Activated T-helper 1 cell treated with anti-CD3 and anti-CD28 coated beads, Interleukin-12 subunit alpha, Interleukin-12 subunit beta, Interleukin-2, Interleukin-4 antibody, amounts not matched to agents 30 ng/mL and 10 ng/mL and 1 ng/mL, durations not matched to agents 14 hours and 24 hours and 36 hours (primary cell): ENCODE measurements around the gene TEDC1. TPM values are rescaled to one million over a fixed set of nuclear protein-coding genes. Genes with fewer than 3 reads are reported as not detected.

Source experiments
- DNase-seq: peaks from one replicate; pipeline ENCODE4 v3.0.0; 2021; ENCODE audit warnings: low spot score
- H3K27ac Mint-ChIP-seq: one replicate; pipeline ENCODE4 v1.8.0; 2021; ENCODE audit warnings: mild to moderate bottlenecking, mixed read lengths
- H3K27me3 Mint-ChIP-seq: one replicate; pipeline ENCODE4 v1.8.0; 2022; ENCODE audit warnings: mild to moderate bottlenecking, moderate library complexity, mixed read lengths; ENCODE audit not compliant: insufficient read depth
- H3K36me3 Mint-ChIP-seq: one replicate; pipeline ENCODE4 v1.8.0; 2021; ENCODE audit warnings: low read depth, mixed read lengths
- H3K4me1 Mint-ChIP-seq: one replicate; pipeline ENCODE4 v1.8.0; 2021; ENCODE audit warnings: low read depth, mixed read lengths
- H3K4me3 Mint-ChIP-seq: one replicate; pipeline ENCODE4 v1.8.0; 2021; ENCODE audit warnings: mild to moderate bottlenecking, moderate library complexity, mixed read lengths
- H3K9me3 Mint-ChIP-seq: one replicate; pipeline ENCODE4 v1.8.0; 2021; ENCODE audit warnings: mixed read lengths
- intact Hi-C: fragments of 100-400 bp; cut with micrococcal nuclease; formaldehyde crosslinking; loops from one replicate; pipeline ENCODE4 v1.15.1; 2024
- total RNA-seq: library from RNA; stranded (reverse); gene quantifications from 2 replicates; pipeline ENCODE4 v1.2.3, GENCODE V29; 2022

The TEDC1 gene
- total RNA-seq, 1 donor from 2014 or later, result 46.1 TPM

- Mint-ChIP-seq H3K27me3 (peaks cover 9% of the 10 kb centered on the region), H3K36me3 (no peaks in the 10 kb centered on the region), H3K4me3 (no peak overlapping the region), H3K27ac (peak overlapping the region; percentile 9), H3K4me1 (peaks cover 2% of the 10 kb centered on the region), H3K9me3 (no peaks in the 10 kb centered on the region)
- no peak for DNase-seq
- intact Hi-C loops, result no loop called here
Observed at GRCh38 chr14:105502446-105503295, 11.6 kb downstream of the TEDC1 start.

DNA sequence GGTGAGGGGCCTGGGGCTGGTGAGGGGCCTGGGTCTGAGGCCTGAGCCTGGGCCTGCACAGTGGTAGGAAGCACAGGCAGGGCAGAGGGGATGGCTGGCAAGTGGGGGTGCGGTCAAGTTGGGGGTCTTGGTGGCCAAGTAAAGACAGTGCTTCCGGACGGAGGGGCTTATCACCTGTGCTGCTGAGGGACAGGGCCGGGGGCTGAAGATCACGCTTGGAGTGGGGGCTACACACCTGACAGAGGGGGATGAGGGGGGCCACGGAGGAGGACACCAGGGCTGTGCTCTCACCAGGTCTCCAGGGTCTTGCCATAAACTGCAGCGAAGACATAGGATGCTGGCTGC lies 12.2 kb downstream of the TEDC1 start:
- H3K4me1 Mint-ChIP-seq, result peaks cover 7% of the 10 kb centered on the region
- H3K27ac Mint-ChIP-seq, result no peak overlapping the region
- H3K9me3 Mint-ChIP-seq, result no peaks in the 10 kb centered on the region
- no peak overlapping the region for H3K4me3 Mint-ChIP-seq
- H3K27me3 Mint-ChIP-seq, result peaks cover 14% of the 10 kb centered on the region
- no peak for DNase-seq
- H3K36me3 Mint-ChIP-seq, result no peaks in the 10 kb centered on the region
- intact Hi-C loops, result no loop called here

DNA sequence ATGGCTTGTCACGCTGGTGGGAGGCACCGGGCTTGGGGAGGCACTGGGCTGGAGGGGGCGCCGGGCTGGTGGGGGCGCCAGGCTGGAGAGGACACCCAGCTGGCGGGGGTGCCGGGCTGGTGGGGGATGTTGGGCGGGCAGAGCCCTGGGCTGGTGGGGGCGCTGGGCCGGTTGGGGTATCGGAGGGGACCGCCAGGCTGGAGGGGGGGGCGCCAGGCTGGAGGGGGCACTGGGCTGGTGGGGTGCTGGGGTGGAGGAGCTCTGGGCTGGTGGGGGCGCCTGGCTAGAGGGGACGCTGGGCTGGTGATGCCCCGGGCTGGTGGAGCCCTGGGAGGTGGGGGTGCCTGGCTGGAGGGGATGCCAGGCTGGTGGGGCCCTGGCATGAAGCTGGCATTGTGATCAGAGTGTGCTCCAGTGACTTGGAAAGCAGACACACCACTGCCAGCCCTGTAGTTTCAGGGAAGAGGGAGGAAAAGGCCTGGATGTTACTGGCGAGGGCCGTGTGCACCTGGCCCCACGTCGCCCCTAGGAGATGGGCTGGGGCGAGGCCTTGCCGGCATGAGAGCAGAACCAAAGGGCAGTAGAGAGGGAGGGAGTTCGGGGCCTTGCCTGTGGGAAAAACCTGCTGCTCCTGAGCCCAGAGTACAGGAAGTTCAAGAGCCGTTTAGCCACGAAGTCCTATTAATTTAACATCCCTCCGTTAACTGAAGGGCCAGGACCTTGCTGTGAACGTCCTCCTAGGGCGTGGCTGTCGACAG lies 13.1 kb downstream of the TEDC1 start:
- H3K36me3 Mint-ChIP-seq, result no peaks in the 10 kb centered on the region
- no peak overlapping the region for H3K4me3 Mint-ChIP-seq
- intact Hi-C loops, result no loop called here
- peaks cover 17% of the 10 kb centered on the region for H3K27me3 Mint-ChIP-seq
- no peaks in the 10 kb centered on the region for H3K9me3 Mint-ChIP-seq
- no peak overlapping the region for H3K27ac Mint-ChIP-seq
- DNase-seq, result no peak
- peaks cover 7% of the 10 kb centered on the region for H3K4me1 Mint-ChIP-seq

DNA sequence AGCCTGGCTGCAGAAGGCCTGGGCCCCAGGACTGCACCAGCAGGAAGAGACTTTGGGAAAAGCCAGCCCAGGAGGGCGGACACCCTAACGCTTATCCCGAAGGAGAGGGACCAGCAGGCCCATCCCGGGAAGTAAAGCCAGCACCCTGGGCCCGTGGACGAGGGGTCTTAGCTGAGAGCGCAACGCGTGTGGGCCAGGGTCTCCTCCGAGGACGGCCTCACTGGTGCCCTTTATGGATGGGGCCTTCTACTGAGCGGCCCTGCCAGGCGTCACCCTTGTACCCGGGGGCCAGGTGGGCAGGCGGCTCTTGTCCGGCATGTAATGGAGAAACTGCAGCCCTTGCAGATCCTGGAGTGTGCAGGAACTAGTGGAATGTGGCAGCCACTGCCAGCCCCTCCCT lies 14.1 kb downstream of the TEDC1 start:
- no peak overlapping the region for H3K4me3 Mint-ChIP-seq
- H3K36me3 Mint-ChIP-seq, result no peaks in the 10 kb centered on the region
- no peaks in the 10 kb centered on the region for H3K9me3 Mint-ChIP-seq
- H3K27me3 Mint-ChIP-seq, result peaks cover 19% of the 10 kb centered on the region
- no peak for DNase-seq
- no peak overlapping the region for H3K27ac Mint-ChIP-seq
- intact Hi-C loops, result no loop called here
- H3K4me1 Mint-ChIP-seq, result peaks cover 7% of the 10 kb centered on the region

GRCh38 chr14:105507247-105507646 lies 16.2 kb downstream of the TEDC1 start:
- no peak for DNase-seq
- Mint-ChIP-seq H3K4me1 (peaks cover 7% of the 10 kb centered on the region), H3K27me3 (peaks cover 19% of the 10 kb centered on the region), H3K27ac (no peak overlapping the region), H3K9me3 (no peaks in the 10 kb centered on the region), H3K4me3 (no peak overlapping the region), H3K36me3 (no peaks in the 10 kb centered on the region)
- intact Hi-C loops, result no loop called here

DNA sequence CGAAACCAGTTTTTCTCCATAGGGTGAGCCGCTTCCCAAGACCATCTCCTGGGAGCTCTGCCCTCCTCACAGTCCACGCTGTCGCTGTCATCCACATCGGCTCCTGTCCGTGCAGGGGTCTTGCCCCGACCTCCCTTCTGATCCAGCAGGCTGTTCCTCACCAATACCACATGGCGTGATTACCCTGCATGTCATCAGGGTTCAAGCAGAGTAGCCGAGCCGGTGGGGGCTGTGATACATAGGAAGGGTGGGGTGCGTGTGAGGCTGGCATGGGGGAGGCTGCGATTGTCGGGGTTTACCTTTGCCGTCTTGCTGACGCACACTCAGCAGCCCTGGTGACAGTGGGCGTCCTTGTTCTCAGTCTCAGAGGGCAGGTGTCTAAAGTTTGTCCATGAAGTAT lies 17.0 kb downstream of the TEDC1 start:
- H3K4me3 Mint-ChIP-seq, result no peak overlapping the region
- no peak overlapping the region for H3K27ac Mint-ChIP-seq
- H3K4me1 Mint-ChIP-seq, result peaks cover 7% of the 10 kb centered on the region
- no peaks in the 10 kb centered on the region for H3K9me3 Mint-ChIP-seq
- peaks cover 21% of the 10 kb centered on the region for H3K27me3 Mint-ChIP-seq
- intact Hi-C loops, result no loop called here
- no peak for DNase-seq
- no peaks in the 10 kb centered on the region for H3K36me3 Mint-ChIP-seq

GRCh38 chr14:105508601-105509000 lies 17.6 kb downstream of the TEDC1 start:
- H3K27me3 Mint-ChIP-seq, result peaks cover 21% of the 10 kb centered on the region
- no peak for DNase-seq
- intact Hi-C loops, result no loop called here
- no peaks in the 10 kb centered on the region for H3K9me3 Mint-ChIP-seq
- H3K4me1 Mint-ChIP-seq, result peaks cover 7% of the 10 kb centered on the region
- no peaks in the 10 kb centered on the region for H3K36me3 Mint-ChIP-seq
- H3K4me3 Mint-ChIP-seq, result no peak overlapping the region
- no peak overlapping the region for H3K27ac Mint-ChIP-seq

GRCh38 chr14:105517096-105517495 lies 26.1 kb downstream of the TEDC1 start:
- Mint-ChIP-seq H3K36me3 (peaks cover 2% of the 10 kb centered on the region), H3K4me1 (no peaks in the 10 kb centered on the region), H3K27me3 (peaks cover 21% of the 10 kb centered on the region), H3K9me3 (peaks cover 3% of the 10 kb centered on the region), H3K27ac (no peak overlapping the region), H3K4me3 (no peak overlapping the region)
- DNase-seq, result no peak
- intact Hi-C loops, result no loop called here

GRCh38 chr14:105519946-105520698 lies 29.1 kb downstream of the TEDC1 start:
- Mint-ChIP-seq H3K4me3 (no peak overlapping the region), H3K36me3 (no peaks in the 10 kb centered on the region), H3K27me3 (peaks cover 28% of the 10 kb centered on the region), H3K4me1 (no peaks in the 10 kb centered on the region), H3K27ac (no peak overlapping the region), H3K9me3 (no peaks in the 10 kb centered on the region)
- DNase-seq, result no peak
- intact Hi-C loops, result loop anchor here (10.0 kb wide), 1 partner anchor 315 kb away; no protein-coding TSS in a partner anchor

DNA sequence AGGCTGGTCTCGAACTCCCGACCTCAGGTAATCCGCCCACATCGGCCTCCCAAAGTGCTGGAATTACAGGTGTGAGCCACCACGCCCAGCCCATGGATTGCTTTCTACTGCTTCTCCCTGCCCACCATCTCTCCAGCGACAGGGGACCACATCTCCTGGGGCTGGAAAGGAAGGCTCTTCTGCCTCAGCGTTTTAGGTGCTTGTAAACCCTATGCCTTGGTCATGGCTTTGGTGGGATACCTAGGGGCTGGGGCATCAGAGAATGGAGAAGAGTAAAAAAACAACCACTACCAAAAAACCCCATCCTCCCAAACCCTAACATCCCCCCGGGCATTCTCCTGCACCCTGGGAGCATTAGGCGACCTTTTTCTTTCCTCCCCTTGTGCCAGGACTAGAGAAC lies 34.3 kb downstream of the TEDC1 start:
- Mint-ChIP-seq H3K27ac (no peak overlapping the region), H3K4me3 (peak overlapping the region; percentile 70), H3K27me3 (peaks cover 30% of the 10 kb centered on the region), H3K4me1 (no peaks in the 10 kb centered on the region), H3K36me3 (no peaks in the 10 kb centered on the region), H3K9me3 (no peaks in the 10 kb centered on the region)
- intact Hi-C loops, result loop anchor here (10.0 kb wide), 1 partner anchor 321 kb away; no protein-coding TSS in a partner anchor
- DNase-seq, result no peak

DNA sequence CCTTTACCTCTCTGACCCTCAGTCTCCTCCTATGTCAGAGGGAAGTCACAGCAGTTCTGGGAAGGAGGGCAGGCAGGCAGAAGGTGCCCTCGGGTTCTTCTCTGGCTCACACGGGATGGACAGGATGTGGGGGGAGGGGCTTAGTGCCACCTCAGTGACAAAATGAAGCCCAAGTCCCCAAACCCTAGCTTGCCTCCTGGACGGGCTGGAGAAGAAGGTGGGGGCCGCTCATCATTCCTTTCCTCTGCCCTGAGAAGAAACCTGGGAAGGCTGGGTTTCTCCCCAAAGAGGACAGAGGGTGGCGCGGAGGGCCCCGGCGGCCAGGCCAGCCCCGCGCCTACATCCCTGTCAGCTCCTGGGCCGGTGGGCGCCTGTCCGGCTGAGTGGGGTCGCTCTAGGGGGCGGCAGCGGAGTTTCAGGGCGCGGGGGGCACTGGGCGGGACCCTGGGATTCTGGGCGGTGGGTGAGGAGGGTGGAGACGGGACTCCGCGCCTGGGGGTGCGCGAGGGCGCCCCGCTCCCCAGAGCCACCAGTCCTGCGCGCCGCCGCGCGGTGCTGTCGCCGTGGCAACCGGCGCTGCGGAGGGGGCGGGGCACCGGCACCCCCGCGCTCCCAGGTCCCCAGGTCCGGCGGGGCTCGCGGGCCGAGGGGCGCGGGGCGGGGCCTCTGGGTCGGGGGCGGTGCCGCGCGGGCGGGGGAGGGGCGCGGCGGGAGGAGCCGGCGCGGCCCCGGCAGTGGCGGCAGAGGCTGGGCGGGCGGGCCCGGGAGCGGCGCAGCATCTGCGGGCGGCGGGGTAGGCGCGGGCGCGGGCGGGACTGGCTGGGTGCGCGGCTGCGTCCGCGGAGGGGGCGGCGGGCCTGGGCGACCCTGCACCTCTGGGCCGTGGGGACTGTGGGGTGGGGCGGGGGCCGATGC lies 35.1 kb downstream of the TEDC1 start, which contains the start of gene TMEM121:
TSS of gene TMEM121 (plus strand) at position 723 of the 915 bp plus-strand sequence. CDS start 2,252 bp downstream, outside the sequence.
- H3K9me3 Mint-ChIP-seq, result no peaks in the 10 kb centered on the region
- no peaks in the 10 kb centered on the region for H3K36me3 Mint-ChIP-seq
- peaks cover 28% of the 10 kb centered on the region for H3K27me3 Mint-ChIP-seq
- DNase-seq, result no peak
- peak within 1 kb of the TSS; percentile 77 for H3K4me3 Mint-ChIP-seq
- H3K27ac Mint-ChIP-seq, result peak within 1 kb of the TSS; percentile 55
- intact Hi-C loops, result loop anchor here (10.0 kb wide), 1 partner anchor 321 kb away; no protein-coding TSS in a partner anchor
- H3K4me1 Mint-ChIP-seq, result no peaks in the 10 kb centered on the region
